Neuronal stem cell (in vitro differentiated cells): ENCODE measurements around the gene BCL2L12.

Experiments used
- DNase-seq: peaks from one replicate; pipeline ENCODE4 v3.0.0-alpha.2; 2013; ENCODE audit warnings: low spot score
- H2AFZ ChIP-seq: one replicate; pipeline ENCODE4 v1.6.1; 2013; ENCODE audit warnings: mild to moderate bottlenecking, low read length, inconsistent platforms
- H2AK5ac ChIP-seq: 2 replicates; pipeline ENCODE4 v1.6.1; 2013; ENCODE audit warnings: low read depth, mild to moderate bottlenecking, inconsistent platforms, low read length, moderate library complexity, mixed read lengths
- H2BK120ac ChIP-seq: 2 replicates; pipeline ENCODE4 v1.6.1; 2013; ENCODE audit warnings: low read depth, mild to moderate bottlenecking, inconsistent platforms, low read length, moderate library complexity, mixed read lengths
- H2BK12ac ChIP-seq: one replicate; pipeline ENCODE4 v1.6.1; 2013; ENCODE audit warnings: low read length, inconsistent platforms
- H2BK15ac ChIP-seq: 2 replicates; pipeline ENCODE4 v1.6.1; 2013; ENCODE audit warnings: mild to moderate bottlenecking, low read length, inconsistent platforms, mixed read lengths
- H2BK5ac ChIP-seq: one replicate; pipeline ENCODE4 v1.6.1; 2013; ENCODE audit warnings: inconsistent platforms, mild to moderate bottlenecking, low read length, moderate library complexity
- H3K14ac ChIP-seq: one replicate; pipeline ENCODE4 v1.6.1; 2013; ENCODE audit warnings: low read length, inconsistent platforms
- H3K18ac ChIP-seq: 2 replicates; pipeline ENCODE4 v1.6.1; 2013; ENCODE audit warnings: low read length, inconsistent platforms
- H3K23ac ChIP-seq: 2 replicates; pipeline ENCODE4 v1.6.1; 2013; ENCODE audit warnings: low read depth, mild to moderate bottlenecking, mixed read lengths, low read length, inconsistent platforms; ENCODE audit not compliant: poor library complexity
- H3K27ac ChIP-seq: replicated peaks from 3 replicates; pipeline ENCODE4 v1.5.1; 2013; ENCODE audit warnings: low read length, inconsistent platforms
- H3K27me3 ChIP-seq, 3 experiments: 2 replicates each; pipeline ENCODE4 v1.6.1; 2013; ENCODE audit warnings: low read length in 3 of 3, mild to moderate bottlenecking in 2 of 3, inconsistent platforms in 1 of 3, low read depth in 1 of 3, mixed read lengths in 1 of 3, moderate library complexity in 1 of 3; ENCODE audit not compliant: control insufficient read depth in 3 of 3, insufficient read depth in 3 of 3
- H3K36me3 ChIP-seq, 2 donors: replicated peaks in 1 of 2; 2 replicates each; pipeline ENCODE4 v1.6.1; 2013; ENCODE audit warnings: low read length in 2 of 2; ENCODE audit not compliant: control insufficient read depth in 2 of 2, insufficient read depth in 2 of 2
- H3K4ac ChIP-seq: 2 replicates; pipeline ENCODE4 v1.6.1; 2013; ENCODE audit warnings: inconsistent platforms, mild to moderate bottlenecking, low read length, moderate library complexity
- H3K4me1 ChIP-seq, 2 donors: 1 replicate in 1 of 2; 2 replicates in 1 of 2; pipeline ENCODE4 v1.6.1; 2013; ENCODE audit warnings: low read length in 2 of 2, low read depth in 1 of 2; ENCODE audit not compliant: control insufficient read depth in 2 of 2, insufficient read depth in 1 of 2
- H3K4me2 ChIP-seq: one replicate; pipeline ENCODE4 v1.6.1; 2013; ENCODE audit warnings: mild to moderate bottlenecking, low read length, inconsistent platforms; ENCODE audit not compliant: insufficient read depth, poor library complexity, severe bottlenecking
- H3K4me3 ChIP-seq, 2 donors: 2 replicates each; pipeline ENCODE4 v1.5.1; 2013; ENCODE audit warnings: low read length in 2 of 2, mild to moderate bottlenecking in 2 of 2, inconsistent platforms in 1 of 2, moderate library complexity in 1 of 2
- H3K79me1 ChIP-seq: one replicate; pipeline ENCODE4 v1.6.1; 2013; ENCODE audit warnings: low read depth, mild to moderate bottlenecking, inconsistent platforms, low read length, moderate library complexity
- H3K9ac ChIP-seq: one replicate; pipeline ENCODE4 v1.6.1; 2013; ENCODE audit warnings: mild to moderate bottlenecking, low read depth, low read length, inconsistent platforms; ENCODE audit not compliant: poor library complexity
- H3K9me3 ChIP-seq, 2 donors: replicated peaks in 1 of 2; 2 replicates each; pipeline versions ENCODE3 to v1.6.1; 2013; ENCODE audit warnings: low read length in 2 of 2, mild to moderate bottlenecking in 2 of 2, inconsistent platforms in 1 of 2, low read depth in 1 of 2, mixed read lengths in 1 of 2, moderate library complexity in 1 of 2; ENCODE audit not compliant: control insufficient read depth in 2 of 2, insufficient read depth in 1 of 2
- H4K8ac ChIP-seq: one replicate; pipeline ENCODE4 v1.6.1; 2013; ENCODE audit warnings: low read depth, mild to moderate bottlenecking, inconsistent platforms, low read length, moderate library complexity
- H4K91ac ChIP-seq: one replicate; pipeline ENCODE4 v1.6.1; 2013; ENCODE audit warnings: low read length, low read depth, mild to moderate bottlenecking, inconsistent platforms; ENCODE audit not compliant: poor library complexity
- WGBS, 2 donors: extraction: QIAGEN DNeasy Blood & Tissue Kit; methylation state at CpG; one replicate each; pipeline ENCODE4 v1.1.7; 2013; ENCODE audit warnings: missing lambda C conversion rate in 2 of 2, mixed read lengths in 1 of 2; ENCODE audit not compliant: insufficient read length in 2 of 2, insufficient replicate concordance in 1 of 2; ENCODE audit errors: extremely low coverage in 2 of 2; 5-methylcytosine and 5-hydroxymethylcytosine counted together

Gene BCL2L12

DNA sequence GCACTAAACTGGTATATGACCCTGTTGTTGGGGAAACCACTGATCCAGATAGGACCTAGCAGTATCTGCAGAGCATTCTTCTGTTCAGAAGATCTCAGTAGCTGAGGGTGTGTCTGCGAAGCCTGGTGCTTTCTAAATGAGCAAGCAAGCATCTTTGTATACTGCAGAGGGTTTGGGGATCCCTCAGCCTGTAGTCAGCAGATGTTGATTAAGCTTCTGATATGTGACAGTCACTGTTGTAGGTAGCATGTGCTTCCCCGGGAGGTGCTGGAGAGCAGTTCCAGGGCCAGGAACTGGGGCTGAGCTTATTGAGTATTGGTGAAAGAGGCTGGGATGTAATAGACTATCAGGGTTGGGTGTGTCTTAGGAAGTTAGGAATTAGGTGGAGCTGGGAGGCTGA, 22.3 kb upstream of the BCL2L12 start:
- Histone ChIP-seq H3K9me3 (no peaks in the 10 kb centered on the region), H3K4ac (no peak overlapping the region), H2BK5ac (no peak overlapping the region), H4K91ac (no peak overlapping the region), H3K18ac (no peak overlapping the region), H2AFZ (no peak overlapping the region), H3K14ac (no peak overlapping the region), H2BK15ac (no peak overlapping the region), H3K9ac (no peak overlapping the region), H2AK5ac (no peak overlapping the region), H3K4me1 (peaks cover 2 to 22% of the 10 kb centered on the region in 2 donors), H3K27me3 (no peaks in the 10 kb centered on the region), H3K23ac (no peak overlapping the region), H3K4me3 (peak overlapping the region; percentile 35 to 93), H3K27ac (no peak overlapping the region), H3K79me1 (peaks cover 29% of the 10 kb centered on the region), H4K8ac (no peak overlapping the region), H3K36me3 (peaks cover 28 to 47% of the 10 kb centered on the region in 2 donors), H2BK12ac (no peak overlapping the region), H2BK120ac (no peak overlapping the region), H3K4me2 (no peak overlapping the region)
- DNase-seq: no peak
- no CpG with 5 or more reads among the region's 2 CpGs for WGBS, 2 donors

DNA sequence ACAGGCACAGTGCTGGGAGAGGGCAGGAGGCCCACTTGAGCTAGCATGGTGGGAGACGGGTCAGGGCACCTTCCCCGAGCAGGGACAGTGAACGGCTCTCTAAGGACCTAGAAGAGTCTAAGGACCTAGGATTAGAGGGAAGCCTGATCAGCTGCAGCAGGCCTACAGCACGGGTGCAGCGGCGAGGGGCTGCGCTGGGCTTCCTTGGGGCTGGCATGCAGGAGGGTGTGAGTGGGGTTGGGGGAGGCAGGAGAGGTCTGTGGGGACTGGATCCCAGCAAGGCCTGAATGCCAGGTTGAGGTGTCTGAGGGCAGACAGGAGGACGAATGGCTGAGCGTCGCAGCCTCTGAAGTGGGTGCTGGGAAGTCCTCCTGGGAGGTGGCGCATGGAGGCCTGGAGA, 20.1 kb upstream of the BCL2L12 start:
- Histone ChIP-seq H2BK5ac (no peak overlapping the region), H2BK15ac (no peak overlapping the region), H3K27ac (no peak overlapping the region), H3K4me1 (peaks cover 0 to 14% of the 10 kb centered on the region in 2 donors), H3K14ac (no peak overlapping the region), H3K4ac (no peak overlapping the region), H2BK12ac (no peak overlapping the region), H4K8ac (peak overlapping the region; percentile 32), H3K27me3 (no peaks in the 10 kb centered on the region), H3K23ac (no peak overlapping the region), H2AFZ (no peak overlapping the region), H3K9ac (no peak overlapping the region), H3K4me3 (no peak overlapping the region), H2AK5ac (no peak overlapping the region), H2BK120ac (no peak overlapping the region), H4K91ac (no peak overlapping the region), H3K79me1 (peaks cover 31% of the 10 kb centered on the region), H3K4me2 (no peak overlapping the region), H3K18ac (no peak overlapping the region), H3K36me3 (peaks cover 42 to 67% of the 10 kb centered on the region in 2 donors), H3K9me3 (no peaks in the 10 kb centered on the region)
- no peak for DNase-seq
- WGBS, 2 donors: no CpG with 5 or more reads among the region's 11 CpGs

- Histone ChIP-seq H3K14ac (no peak overlapping the region), H2BK5ac (no peak overlapping the region), H3K23ac (no peak overlapping the region), H3K4ac (no peak overlapping the region), H2BK12ac (no peak overlapping the region), H3K36me3 (peaks cover 44 to 69% of the 10 kb centered on the region in 2 donors), H3K27me3 (no peaks in the 10 kb centered on the region), H2BK15ac (no peak overlapping the region), H3K9me3 (no peaks in the 10 kb centered on the region), H3K79me1 (peaks cover 32% of the 10 kb centered on the region), H2AFZ (no peak overlapping the region), H3K27ac (no peak overlapping the region), H4K91ac (no peak overlapping the region), H3K4me2 (no peak overlapping the region), H3K4me3 (no peak overlapping the region), H4K8ac (no peak overlapping the region), H3K9ac (no peak overlapping the region), H3K18ac (no peak overlapping the region), H2AK5ac (no peak overlapping the region), H2BK120ac (no peak overlapping the region), H3K4me1 (peaks cover 0 to 11% of the 10 kb centered on the region in 2 donors)
- WGBS, 2 donors: no CpG with 5 or more reads among the region's 13 CpGs
- no peak for DNase-seq
These were observed 19.7 kb upstream of the BCL2L12 start for GRCh38 chr19:49645995-49646394.

GRCh38 chr19:49646586-49646985, 19.1 kb upstream of the BCL2L12 start:
- H3K4me2 ChIP-seq: no peak overlapping the region
- no CpG with 5 or more reads among the region's 17 CpGs for WGBS, 2 donors
- peaks cover 45 to 73% of the 10 kb centered on the region in 2 donors for H3K36me3 ChIP-seq
- H3K23ac ChIP-seq: peak overlapping the region; percentile 81
- no peaks in the 10 kb centered on the region for H3K9me3 ChIP-seq
- H3K9ac ChIP-seq: no peak overlapping the region
- H2BK120ac ChIP-seq: no peak overlapping the region
- H4K91ac ChIP-seq: no peak overlapping the region
- no peak for DNase-seq
- no peak overlapping the region for H3K14ac ChIP-seq
- H2BK5ac ChIP-seq: no peak overlapping the region
- H3K79me1 ChIP-seq: peaks cover 32% of the 10 kb centered on the region
- H2BK15ac ChIP-seq: no peak overlapping the region
- peaks cover 0 to 6% of the 10 kb centered on the region in 2 donors for H3K4me1 ChIP-seq
- no peak overlapping the region for H3K27ac ChIP-seq
- no peak overlapping the region for H2BK12ac ChIP-seq
- no peak overlapping the region for H2AK5ac ChIP-seq
- no peak overlapping the region for H4K8ac ChIP-seq
- H2AFZ ChIP-seq: no peak overlapping the region
- H3K4me3 ChIP-seq: no peak overlapping the region
- H3K27me3 ChIP-seq: no peaks in the 10 kb centered on the region
- no peak overlapping the region for H3K4ac ChIP-seq
- no peak overlapping the region for H3K18ac ChIP-seq
